GM10248 (cell line): Measurements from ENCODE around the gene CFAP299.

Experiments used
- CTCF ChIA-PET: fragments of 300-600 bp; sonication (Branson Sonifier 250); formaldehyde crosslinking; extraction: SDS; loops from one replicate; lab custom pipeline; 2021; ENCODE audit warnings: antibody characterized with exemption; lab: Yijun Ruan, JAX
- POLR2A ChIA-PET: fragments of 350-650 bp; sonication (Branson Sonifier 250); formaldehyde crosslinking; extraction: SDS; loops from one replicate; lab custom pipeline; 2020; ENCODE audit warnings: antibody characterized with exemption; lab: Yijun Ruan, JAX
- DNase-seq: peaks from one replicate; pipeline ENCODE4 v3.0.0; 2012; ENCODE audit errors: extremely low spot score
- CTCF ChIP-seq: IDR thresholded peaks from 2 replicates; pipeline ENCODE4 v1.5.1; 2012; ENCODE audit warnings: mild to moderate bottlenecking, low read depth; ENCODE audit errors: extremely low read depth, missing control alignments, control extremely low read depth

The CFAP299 gene

GRCh38 chr4:80538276-80538926 lies 202.9 kb downstream of the CFAP299 start:
- no peak for TF ChIP-seq CTCF
- ChIA-PET CTCF (interaction anchor here (0.7 to 1.6 kb wide), 3 partner anchors 9 to 30 kb away, joined by 3 to 5 read pairs (median 4); no protein-coding TSS in a partner anchor), POLR2A (no interaction called here)
- DNase-seq = no peak

GRCh38 chr4:80539190-80539589 lies 203.7 kb downstream of the CFAP299 start:
- DNase-seq = no peak
- no peak for TF ChIP-seq CTCF
- ChIA-PET CTCF (interaction anchor here (0.7 to 1.6 kb wide), 3 partner anchors 10 to 50 kb away, joined by 3 to 4 read pairs (median 3); no protein-coding TSS in a partner anchor), POLR2A (no interaction called here)

GRCh38 chr4:80540349-80540748 lies 204.8 kb downstream of the CFAP299 start:
- ChIA-PET POLR2A (no interaction called here), CTCF (interaction anchor here (0.7 to 1.3 kb wide), 3 partner anchors 11 to 51 kb away, joined by 3 to 4 read pairs (median 3); no protein-coding TSS in a partner anchor)
- DNase-seq = no peak
- no peak for TF ChIP-seq CTCF

GRCh38 chr4:80540785-80541469 lies 205.4 kb downstream of the CFAP299 start:
- TF ChIP-seq CTCF = no peak
- DNase-seq = peak; percentile 41
- ChIA-PET POLR2A (no interaction called here), CTCF (interaction anchor here (0.7 to 1.0 kb wide), 2 partner anchors 10 to 16 kb away, joined by 3 to 4 read pairs; no protein-coding TSS in a partner anchor)

GRCh38 chr4:80542747-80543146 lies 207.2 kb downstream of the CFAP299 start:
- DNase-seq = no peak
- TF ChIP-seq CTCF = no peak
- ChIA-PET CTCF (interaction anchor here (1.3 kb wide), 1 partner anchor 8 kb away, joined by 3 read pairs; no protein-coding TSS in a partner anchor), POLR2A (no interaction called here)

- POLR2A ChIA-PET = no interaction called here
- CTCF ChIA-PET = no interaction called here
- no peak for DNase-seq
- no peak for TF ChIP-seq CTCF
Observed at GRCh38 chr4:80560337-80560736, 224.8 kb downstream of the CFAP299 start.
